AG04450 (cell line): ENCODE results near the gene PPP4C. TPM values are rescaled to one million over a fixed set of nuclear protein-coding genes. Genes with fewer than 3 reads are reported as not detected.

Experiments
- CTCF ChIA-PET: fragments of 300-600, 350-600 bp; formaldehyde crosslinking; extraction: SDS; loops from one replicate; lab custom pipeline; 2022; ENCODE audit warnings: antibody characterized with exemption, inconsistent platforms; lab: Charles Lee
- POLR2A ChIA-PET: fragments of 350-600 bp; formaldehyde crosslinking; extraction: SDS; loops from one replicate; lab custom pipeline; 2021; ENCODE audit warnings: antibody characterized with exemption, inconsistent platforms; lab: Yijun Ruan, JAX
- DNase-seq: peaks from one replicate; pipeline ENCODE4 v3.0.0-alpha.2; 2011; ENCODE audit warnings: low read depth, low spot score
- H3K27ac ChIP-seq: one replicate; pipeline ENCODE4 v1.5.1; 2012; ENCODE audit warnings: low read depth, low read length, control low read depth
- H3K27me3 ChIP-seq: one replicate; pipeline ENCODE4 v1.6.0; 2012; ENCODE audit warnings: low read length; ENCODE audit not compliant: control insufficient read depth, insufficient read depth
- H3K4me3 ChIP-seq: 2 replicates; pipeline ENCODE4 v1.5.1; 2011; ENCODE audit warnings: mild to moderate bottlenecking, low read depth, low read length, control low read depth
- H3K9me3 ChIP-seq: 2 replicates; pipeline ENCODE4 v1.5.1; 2012; ENCODE audit warnings: low read length; ENCODE audit not compliant: control insufficient read depth, insufficient read depth
- polyA plus RNA-seq: library from polyadenylated mRNA; depleted of rRNA; stranded (reverse); fragments of >200 nt; gene quantifications from 2 replicates; pipeline ENCODE4 v1.2.3, GENCODE V29; 2011
- TF ChIP-seq, protein P1 (sequence below): IDR thresholded peaks from 2 replicates; pipeline ENCODE4 v1.5.1; 2011; ENCODE audit warnings: low read depth, low read length, control low read depth, inconsistent platforms

The PPP4C gene
- polyA plus RNA-seq, 1 experiment = 112 TPM

DNA sequence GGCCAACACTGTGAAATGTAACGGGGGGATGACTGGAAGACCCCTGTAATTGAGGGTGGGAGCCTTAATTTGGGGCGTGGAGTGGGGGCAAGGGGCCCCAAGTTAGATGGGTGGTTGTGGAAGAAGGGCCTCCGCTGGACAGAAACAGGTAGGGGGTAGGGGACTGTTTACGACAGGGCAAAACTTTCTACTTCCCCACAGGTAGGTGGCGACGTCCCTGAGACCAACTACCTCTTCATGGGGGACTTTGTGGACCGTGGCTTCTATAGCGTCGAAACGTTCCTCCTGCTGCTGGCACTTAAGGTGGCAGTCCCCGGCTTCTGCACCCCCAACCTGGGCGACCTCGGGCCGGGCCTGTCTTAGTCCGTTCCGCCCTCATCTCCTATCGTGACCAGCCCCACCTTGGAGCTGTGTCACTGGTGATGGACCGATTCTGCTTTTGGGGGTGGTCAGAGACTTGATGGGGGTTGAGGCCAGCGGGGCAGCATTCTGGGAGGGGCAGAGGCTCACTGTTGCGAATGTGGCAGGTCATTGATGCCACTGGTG is 6.8 kb downstream of the PPP4C start:
- no peak for DNase-seq
- CTCF ChIA-PET = interaction anchor here (0.6 to 2.6 kb wide), 2 partner anchors 10 to 545 kb away, joined by 4 to 8 read pairs; no protein-coding TSS in a partner anchor
- TF ChIP-seq, protein P1, sequence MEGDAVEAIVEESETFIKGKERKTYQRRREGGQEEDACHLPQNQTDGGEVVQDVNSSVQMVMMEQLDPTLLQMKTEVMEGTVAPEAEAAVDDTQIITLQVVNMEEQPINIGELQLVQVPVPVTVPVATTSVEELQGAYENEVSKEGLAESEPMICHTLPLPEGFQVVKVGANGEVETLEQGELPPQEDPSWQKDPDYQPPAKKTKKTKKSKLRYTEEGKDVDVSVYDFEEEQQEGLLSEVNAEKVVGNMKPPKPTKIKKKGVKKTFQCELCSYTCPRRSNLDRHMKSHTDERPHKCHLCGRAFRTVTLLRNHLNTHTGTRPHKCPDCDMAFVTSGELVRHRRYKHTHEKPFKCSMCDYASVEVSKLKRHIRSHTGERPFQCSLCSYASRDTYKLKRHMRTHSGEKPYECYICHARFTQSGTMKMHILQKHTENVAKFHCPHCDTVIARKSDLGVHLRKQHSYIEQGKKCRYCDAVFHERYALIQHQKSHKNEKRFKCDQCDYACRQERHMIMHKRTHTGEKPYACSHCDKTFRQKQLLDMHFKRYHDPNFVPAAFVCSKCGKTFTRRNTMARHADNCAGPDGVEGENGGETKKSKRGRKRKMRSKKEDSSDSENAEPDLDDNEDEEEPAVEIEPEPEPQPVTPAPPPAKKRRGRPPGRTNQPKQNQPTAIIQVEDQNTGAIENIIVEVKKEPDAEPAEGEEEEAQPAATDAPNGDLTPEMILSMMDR = peak; percentile 20; the same call in 1 of the 2 replicates
- H3K4me3 ChIP-seq = no peak overlapping the region
- H3K27me3 ChIP-seq = no peaks in the 10 kb centered on the region
- no peak overlapping the region for H3K27ac ChIP-seq
- no peaks in the 10 kb centered on the region; the same call in 1 of the 2 replicates for H3K9me3 ChIP-seq
- POLR2A ChIA-PET = no interaction called here

GRCh38 chr16:30083216-30084055 is 7.6 kb downstream of the PPP4C start:
- Histone ChIP-seq H3K9me3 (no peaks in the 10 kb centered on the region; the same call in 1 of the 2 replicates), H3K27me3 (no peaks in the 10 kb centered on the region), H3K4me3 (no peak overlapping the region), H3K27ac (no peak overlapping the region)
- no peak for DNase-seq
- ChIA-PET POLR2A (no interaction called here), CTCF (interaction anchor here (1.4 to 2.6 kb wide), 2 partner anchors 9 kb away, joined by 3 to 8 read pairs; partner anchors contain the start of gene TBX6)
- TF ChIP-seq, protein P1 = no peak

GRCh38 chr16:30084096-30084815 is 8.5 kb downstream of the PPP4C start:
- no peak overlapping the region for H3K4me3 ChIP-seq
- ChIA-PET POLR2A (interaction anchor here (0.7 to 0.9 kb wide), 2 partner anchors 19 to 318 kb away, joined by 3 read pairs; partner anchors contain the start of gene ALDOA), CTCF (interaction anchor here (1.4 kb wide), 1 partner anchor 8 kb away, joined by 3 read pairs; the partner anchor contains the start of gene TBX6)
- no peak overlapping the region for H3K27ac ChIP-seq
- no peak for DNase-seq
- no peaks in the 10 kb centered on the region for H3K27me3 ChIP-seq
- no peaks in the 10 kb centered on the region; the same call in 1 of the 2 replicates for H3K9me3 ChIP-seq
- TF ChIP-seq, protein P1 = no peak

DNA sequence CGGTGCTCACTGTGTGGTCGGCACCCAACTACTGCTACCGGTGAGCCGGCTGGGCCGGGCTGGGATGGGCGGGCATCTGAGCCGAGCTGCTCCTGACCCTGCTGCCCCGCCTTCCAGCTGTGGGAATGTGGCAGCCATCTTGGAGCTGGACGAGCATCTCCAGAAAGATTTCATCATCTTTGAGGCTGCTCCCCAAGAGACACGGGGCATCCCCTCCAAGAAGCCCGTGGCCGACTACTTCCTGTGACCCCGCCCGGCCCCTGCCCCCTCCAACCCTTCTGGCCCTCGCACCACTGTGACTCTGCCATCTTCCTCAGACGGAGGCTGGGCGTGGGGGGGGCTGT is 9.0 kb downstream of the PPP4C start:
- ChIA-PET POLR2A (interaction anchor here (0.7 to 0.9 kb wide), 2 partner anchors 19 to 317 kb away, joined by 3 read pairs; partner anchors contain the start of gene ALDOA), CTCF (interaction anchor here (0.6 to 1.4 kb wide), 2 partner anchors 7 to 12 kb away, joined by 3 read pairs; partner anchors contain the start of gene TBX6)
- DNase-seq = no peak
- H3K27ac ChIP-seq = no peak overlapping the region
- TF ChIP-seq, protein P1 = no peak
- H3K27me3 ChIP-seq = no peaks in the 10 kb centered on the region
- no peak overlapping the region for H3K4me3 ChIP-seq
- no peaks in the 10 kb centered on the region; the same call in 1 of the 2 replicates for H3K9me3 ChIP-seq
